K562 (cell line): ENCODE measurements around the gene ALKBH4. TPM values are rescaled to one million over a fixed set of nuclear protein-coding genes. Genes with fewer than 3 reads are reported as not detected.

ENCODE experiments used
- CREB1 ChIP-seq, 2 experiments: sonication (generic) in 1 of 2; formaldehyde crosslinking in 1 of 2; IDR thresholded peaks; 2 replicates each; pipeline versions ENCODE4 v1.6.1 to v1.8.0; 2012 to 2022; ENCODE audit warnings: inconsistent platforms in 1 of 2, mild to moderate bottlenecking in 1 of 2, missing genetic modification reagents in 1 of 2, moderate library complexity in 1 of 2
- ELK1 ChIP-seq: sonication (generic); formaldehyde crosslinking; IDR thresholded peaks from 2 replicates; pipeline ENCODE4 v1.8.1; 2022; ENCODE audit warnings: missing genetic modification reagents
- ELK3 ChIP-seq: fragments of 450-650 bp; formaldehyde crosslinking; IDR thresholded peaks from 2 replicates; pipeline ENCODE4 v1.4.0; 2020; ENCODE audit warnings: mild to moderate bottlenecking
- MITF ChIP-seq: IDR thresholded peaks from 2 replicates; pipeline ENCODE4 v1.6.1; 2014; ENCODE audit warnings: antibody characterized with exemption
- PCBP1 ChIP-seq: fragments of 200-400 bp; formaldehyde crosslinking; IDR thresholded peaks from 2 replicates; pipeline ENCODE4 v1.6.1; 2018; ENCODE audit warnings: mild to moderate bottlenecking, low read depth, low read length; ENCODE audit not compliant: poor library complexity, severe bottlenecking
- TFAP4 ChIP-seq: sonication (generic); formaldehyde crosslinking; IDR thresholded peaks from 2 replicates; pipeline ENCODE4 v1.8.0; 2022; ENCODE audit warnings: missing genetic modification reagents, mild to moderate bottlenecking, moderate library complexity, borderline replicate concordance
- USF1 ChIP-seq: sonication (generic); formaldehyde crosslinking; IDR thresholded peaks from 2 replicates; pipeline ENCODE4 v1.9.0; 2022; ENCODE audit warnings: mild to moderate bottlenecking, missing genetic modification reagents
- ZNF395 ChIP-seq: fragments of 200-800 bp; sonication (Bioruptor generic); IDR thresholded peaks from 2 replicates; pipeline ENCODE4 v1.6.1; 2017; ENCODE audit warnings: missing genetic modification characterization, missing compliant biosample characterization
- ZNF398 ChIP-seq: fragments of 250-450 bp; sonication (Bioruptor Pico); IDR thresholded peaks from 2 replicates; pipeline ENCODE4 v1.8.0; 2021; ENCODE audit warnings: moderate library complexity, mild to moderate bottlenecking, inconsistent platforms
- polyA plus RNA-seq, 8 experiments: library from polyadenylated mRNA; depleted of rRNA in 4 of 8; stranded (reverse) in 5 of 8; unstranded in 3 of 8; fragments of >200 nt; fragmentation: Nextera tagmentation in 2 of 8; fragmentation: Illumina TruSeq in 1 of 8; extraction: Ambion mirVana in 2 of 8; extraction: Trizol in 1 of 8; gene quantifications; 2 replicates each; pipeline versions ENCODE4 v1.2.1 to v1.2.3, GENCODE V29; 2011 to 2014; ENCODE audit warnings: inconsistent platforms in 1 of 8, missing spikeins in 1 of 8
- total RNA-seq, 7 experiments: library from RNA; depleted of rRNA in 6 of 7; stranded (reverse); fragments of >200 nt in 6 of 7; fragmentation: Illumina TruSeq in 2 of 7; extraction: Trizol in 2 of 7; gene quantifications; 2 replicates each; pipeline versions ENCODE4 v1.2.1 to v1.2.3, GENCODE V29; 2011 to 2021; ENCODE audit warnings: low replicate concordance in 1 of 7

The ALKBH4 gene
- total and polyA plus RNA-seq, 9 of the 15 experiments (the other 6 are each of a cell fraction or from before 2014, with no cell fraction given), result 4.6 to 21.4 (median 11.8) TPM

GRCh38 chr7:102433219-102434038, 31.2 kb downstream of the ALKBH4 start, which contains the start of gene ORAI2 (continued):
- TF ChIP-seq USF1 (CRISPR knock-in tag) (peak; percentile 88), ZNF395 (CRISPR knock-in tag) (no peak), PCBP1 (peak; percentile 58), ELK1 (CRISPR knock-in tag) (no peak), CREB1 (IDR thresholded peaks at IDR 0.05) (peak; percentile 69; the same call in 1 of the 2 replicates), CREB1 (CRISPR knock-in tag; IDR thresholded peaks at IDR 0.05) (peak; percentile 72), ZNF398 (no peak), ELK3 (no peak), MITF (no peak), TFAP4 (CRISPR knock-in tag) (peak; percentile 34; the same call in 1 of the 2 replicates)
